B cell (primary cell): Measurements from ENCODE around the gene NFAT5.
"Not testable (repeated sequence)": the region's sequence is repeated elsewhere in the genome, so short reads cannot be mapped to it uniquely, and the experiment has no call there.

ENCODE experiments used
- EZH2 ChIP-seq: IDR thresholded peaks from 2 replicates; pipeline ENCODE4 v1.6.1; 2012; ENCODE audit warnings: borderline replicate concordance, low read depth, mild to moderate bottlenecking, moderate library complexity, low read length; ENCODE audit not compliant: insufficient read depth, poor library complexity, severe bottlenecking
- TF ChIP-seq, protein P1 (sequence below): fragments of 200-600 bp; IDR thresholded peaks from one replicate; pipeline ENCODE4 v1.8.0; 2022; ENCODE audit warnings: antibody characterized with exemption, mild to moderate bottlenecking

DNA sequence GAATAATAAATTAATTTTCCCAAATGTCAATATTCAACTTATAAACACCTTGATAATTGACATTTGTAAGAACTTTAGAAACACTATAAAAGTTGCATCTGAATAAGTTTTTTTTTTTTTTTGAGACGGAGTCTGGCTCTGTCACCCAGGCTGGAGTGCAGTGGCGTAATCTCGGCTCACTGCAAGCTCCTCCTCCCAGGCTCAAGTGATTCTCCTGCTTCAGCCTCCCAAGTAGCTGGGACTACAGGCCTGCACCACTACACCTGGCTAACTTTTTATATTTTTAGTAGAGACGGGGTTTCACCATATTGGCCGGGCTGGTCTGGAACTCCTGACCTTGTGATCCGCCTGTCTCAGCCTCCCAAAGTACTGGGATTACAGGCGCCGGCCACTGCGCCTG, 13.0 kb downstream of the NFAT5 start:
- TF ChIP-seq, protein P1, sequence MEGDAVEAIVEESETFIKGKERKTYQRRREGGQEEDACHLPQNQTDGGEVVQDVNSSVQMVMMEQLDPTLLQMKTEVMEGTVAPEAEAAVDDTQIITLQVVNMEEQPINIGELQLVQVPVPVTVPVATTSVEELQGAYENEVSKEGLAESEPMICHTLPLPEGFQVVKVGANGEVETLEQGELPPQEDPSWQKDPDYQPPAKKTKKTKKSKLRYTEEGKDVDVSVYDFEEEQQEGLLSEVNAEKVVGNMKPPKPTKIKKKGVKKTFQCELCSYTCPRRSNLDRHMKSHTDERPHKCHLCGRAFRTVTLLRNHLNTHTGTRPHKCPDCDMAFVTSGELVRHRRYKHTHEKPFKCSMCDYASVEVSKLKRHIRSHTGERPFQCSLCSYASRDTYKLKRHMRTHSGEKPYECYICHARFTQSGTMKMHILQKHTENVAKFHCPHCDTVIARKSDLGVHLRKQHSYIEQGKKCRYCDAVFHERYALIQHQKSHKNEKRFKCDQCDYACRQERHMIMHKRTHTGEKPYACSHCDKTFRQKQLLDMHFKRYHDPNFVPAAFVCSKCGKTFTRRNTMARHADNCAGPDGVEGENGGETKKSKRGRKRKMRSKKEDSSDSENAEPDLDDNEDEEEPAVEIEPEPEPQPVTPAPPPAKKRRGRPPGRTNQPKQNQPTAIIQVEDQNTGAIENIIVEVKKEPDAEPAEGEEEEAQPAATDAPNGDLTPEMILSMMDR, result not testable (repeated sequence)
- TF ChIP-seq EZH2, result not testable (repeated sequence)
